ENCODE results near the gene SRPRB. TPM values are rescaled to one million over a fixed set of nuclear protein-coding genes. Genes with fewer than 3 reads are reported as not detected.

SRPRB gene
- total and polyA plus RNA-seq, 9 donors, result 6.2 to 59.7 (median 35.1) TPM

DNA sequence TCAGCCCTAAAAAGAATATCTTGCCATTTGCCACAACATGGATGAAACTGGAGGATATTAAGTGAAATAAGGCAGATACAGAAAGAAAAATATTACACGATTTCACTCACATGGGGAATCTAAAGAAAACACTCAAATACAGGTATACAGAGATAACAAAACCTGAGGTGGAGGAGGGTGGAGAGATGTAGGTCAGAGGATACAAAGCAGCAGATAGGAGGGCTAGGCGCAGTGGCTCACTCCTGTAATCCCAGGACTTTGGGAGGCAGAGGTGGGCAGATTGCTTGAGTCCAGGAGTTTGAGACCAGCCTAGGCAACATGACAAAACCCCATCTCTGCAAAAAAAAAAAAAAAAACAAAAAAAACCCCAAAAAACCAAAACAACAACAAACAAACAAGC lies 23.2 kb upstream of the SRPRB start:
- no peak overlapping the region for H3K27ac ChIP-seq
- H3K27me3 ChIP-seq, result no peaks in the 10 kb centered on the region
- 80 to 88% (median 84%) methylated on average over 2 of the region's 2 CpGs for WGBS, 3 donors
- no peaks in the 10 kb centered on the region for H3K9me3 ChIP-seq
- DNase-seq, result no peak
- no peaks in the 10 kb centered on the region for H3K4me1 ChIP-seq (ENCODE audit: insufficient read depth)
- no peak for TF ChIP-seq CTCF (IDR thresholded peaks at IDR 0.05)
- no peak for TF ChIP-seq POLR2A (IDR thresholded peaks at IDR 0.05)
- TF ChIP-seq EP300 (IDR thresholded peaks at IDR 0.05), result no peak
- no peak overlapping the region for H3K4me3 ChIP-seq
- H3K36me3 ChIP-seq, result no peaks in the 10 kb centered on the region
- intact Hi-C loops (cut with DNase I), result no loop called here

DNA sequence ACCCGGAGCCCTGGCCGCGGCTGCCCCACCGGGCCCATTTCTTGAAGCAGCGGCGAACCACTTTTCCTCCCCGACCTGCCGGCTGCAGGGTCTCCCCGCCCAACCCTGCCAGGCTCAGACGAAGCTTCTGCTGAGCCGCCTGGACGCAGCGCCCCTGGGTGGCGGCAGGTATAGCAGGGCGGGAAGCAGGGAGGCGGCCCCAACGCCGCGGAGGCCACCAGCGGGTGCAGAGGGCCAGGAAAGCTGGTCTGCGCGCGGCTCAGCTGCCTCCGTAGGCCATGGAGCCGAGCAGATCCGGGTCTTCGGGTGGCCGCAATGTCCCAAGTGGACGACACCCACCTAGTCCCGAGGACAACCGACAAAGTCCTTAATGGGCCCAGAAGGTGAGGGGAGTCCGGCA lies 21.9 kb upstream of the SRPRB start:
- WGBS, 3 donors, result 52 to 58% (median 55%) methylated on average over 32 of the region's 32 CpGs
- TF ChIP-seq EP300 (IDR thresholded peaks at IDR 0.05) (no peak), CTCF (IDR thresholded peaks at IDR 0.05) (no peak), POLR2A (IDR thresholded peaks at IDR 0.05) (no peak)
- no peak overlapping the region for H3K4me3 ChIP-seq
- DNase-seq, result no peak
- H3K36me3 ChIP-seq, result no peaks in the 10 kb centered on the region
- H3K27ac ChIP-seq, result no peak overlapping the region
- no peaks in the 10 kb centered on the region for H3K9me3 ChIP-seq
- no peaks in the 10 kb centered on the region for H3K27me3 ChIP-seq
- no peaks in the 10 kb centered on the region for H3K4me1 ChIP-seq (ENCODE audit: insufficient read depth)
- intact Hi-C loops (cut with DNase I), result no loop called here

- H3K27ac ChIP-seq, result no peak overlapping the region
- H3K27me3 ChIP-seq, result no peaks in the 10 kb centered on the region
- intact Hi-C loops (cut with DNase I), result no loop called here
- H3K4me1 ChIP-seq (ENCODE audit: insufficient read depth), result no peaks in the 10 kb centered on the region
- no peak for DNase-seq
- no peak overlapping the region for H3K4me3 ChIP-seq
- WGBS, 3 donors, result 71 to 85% (median 76%) methylated on average over 2 of the region's 2 CpGs
- TF ChIP-seq EP300 (IDR thresholded peaks at IDR 0.05), result no peak
- TF ChIP-seq CTCF (IDR thresholded peaks at IDR 0.05), result no peak
- no peak for TF ChIP-seq POLR2A (IDR thresholded peaks at IDR 0.05)
- H3K9me3 ChIP-seq, result no peaks in the 10 kb centered on the region
- no peaks in the 10 kb centered on the region for H3K36me3 ChIP-seq
Observed at GRCh38 chr3:133788024-133788423, 17.6 kb upstream of the SRPRB start.

- intact Hi-C loops (cut with DNase I), result no loop called here
- Histone ChIP-seq H3K9me3 (no peaks in the 10 kb centered on the region), H3K4me3 (no peak overlapping the region), H3K27me3 (no peaks in the 10 kb centered on the region), H3K4me1 (ENCODE audit: insufficient read depth) (no peaks in the 10 kb centered on the region), H3K36me3 (no peaks in the 10 kb centered on the region), H3K27ac (no peak overlapping the region)
- no peak for DNase-seq
- no peak for TF ChIP-seq EP300 (IDR thresholded peaks at IDR 0.05)
- TF ChIP-seq POLR2A (IDR thresholded peaks at IDR 0.05), result no peak
- TF ChIP-seq CTCF (IDR thresholded peaks at IDR 0.05), result no peak
- 47 to 60% (median 54%) methylated on average over 9 of the region's 9 CpGs for WGBS, 3 donors
Observed at GRCh38 chr3:133792171-133792763, 13.3 kb upstream of the SRPRB start.
